HEK293 (cell line): Measurements from ENCODE around the gene FAF2.
A peak's percentile ranks its signal among the peaks of the same experiment; 100 is the strongest.

Source experiments
- ATF2 ChIP-seq: fragments of 450-650 bp; formaldehyde crosslinking; IDR thresholded peaks from 2 replicates; pipeline ENCODE4 v1.5.1; 2016; ENCODE audit warnings: missing biosample characterization, missing genetic modification characterization, low read depth
- OVOL3 ChIP-seq: fragments of 450-650 bp; formaldehyde crosslinking; IDR thresholded peaks from 2 replicates; pipeline ENCODE4 v1.5.1; 2016; ENCODE audit warnings: missing biosample characterization, missing genetic modification characterization
- PBX3 ChIP-seq: sonication (generic); formaldehyde crosslinking; IDR thresholded peaks from 2 replicates; pipeline ENCODE4 v1.8.1; 2022; ENCODE audit warnings: mild to moderate bottlenecking, moderate library complexity, missing genetic modification reagents
- SCRT1 ChIP-seq: fragments of 450-650 bp; formaldehyde crosslinking; IDR thresholded peaks from 2 replicates; pipeline ENCODE4 v1.5.1; 2016; ENCODE audit warnings: missing biosample characterization, missing genetic modification characterization, borderline replicate concordance
- ZBTB44 ChIP-seq: fragments of 450-650 bp; IDR thresholded peaks from 2 replicates; pipeline ENCODE4 v1.5.1; 2018; ENCODE audit warnings: missing biosample characterization, mild to moderate bottlenecking, missing genetic modification characterization
- ZBTB48 ChIP-seq: fragments of 450-650 bp; formaldehyde crosslinking; IDR thresholded peaks from 2 replicates; pipeline ENCODE4 v1.5.1; 2016; ENCODE audit warnings: missing biosample characterization, missing genetic modification characterization
- ZBTB6 ChIP-seq: fragments of 450-650 bp; formaldehyde crosslinking; IDR thresholded peaks from 2 replicates; pipeline ENCODE4 v1.5.1; 2017; ENCODE audit warnings: missing biosample characterization, missing genetic modification characterization
- ZBTB8A ChIP-seq: fragments of 450-650 bp; formaldehyde crosslinking; IDR thresholded peaks from 2 replicates; pipeline ENCODE4 v1.5.1; 2016; ENCODE audit warnings: missing biosample characterization, missing genetic modification characterization
- ZNF112 ChIP-seq: fragments of 450-650 bp; formaldehyde crosslinking; IDR thresholded peaks from 2 replicates; pipeline ENCODE4 v1.5.0; 2017; ENCODE audit warnings: missing biosample characterization, missing genetic modification characterization
- ZNF132 ChIP-seq: fragments of 450-650 bp; formaldehyde crosslinking; IDR thresholded peaks from 2 replicates; pipeline ENCODE4 v1.5.1; 2017; ENCODE audit warnings: missing biosample characterization, missing genetic modification characterization, borderline replicate concordance
- ZNF146 ChIP-seq: fragments of 450-650 bp; formaldehyde crosslinking; IDR thresholded peaks from 2 replicates; pipeline ENCODE4 v1.5.1; 2016; ENCODE audit warnings: missing biosample characterization, missing genetic modification characterization
- ZNF202 ChIP-seq: fragments of 450-650 bp; formaldehyde crosslinking; IDR thresholded peaks from 2 replicates; pipeline ENCODE4 v1.5.1; 2016; ENCODE audit warnings: missing biosample characterization, missing genetic modification characterization, borderline replicate concordance
- ZNF24 ChIP-seq: fragments of 450-650 bp; formaldehyde crosslinking; IDR thresholded peaks from 2 replicates; pipeline ENCODE4 v1.5.1; 2016; ENCODE audit warnings: missing biosample characterization, missing genetic modification characterization
- ZNF280D ChIP-seq: fragments of 450-650 bp; formaldehyde crosslinking; IDR thresholded peaks from 2 replicates; pipeline ENCODE4 v1.5.1; 2016; ENCODE audit warnings: missing biosample characterization, missing genetic modification characterization
- ZNF302 ChIP-seq: fragments of 450-650 bp; formaldehyde crosslinking; IDR thresholded peaks from 2 replicates; pipeline ENCODE4 v1.5.1; 2016; ENCODE audit warnings: missing biosample characterization, missing genetic modification characterization, low read depth
- ZNF335 ChIP-seq: fragments of 450-650 bp; formaldehyde crosslinking; conservative IDR thresholded peaks from 2 replicates; pipeline ENCODE4 v1.5.1; 2016; ENCODE audit warnings: missing biosample characterization, missing genetic modification characterization
- ZNF354C ChIP-seq: fragments of 450-650 bp; formaldehyde crosslinking; IDR thresholded peaks from 2 replicates; pipeline ENCODE4 v1.5.1; 2016; ENCODE audit warnings: missing biosample characterization, missing genetic modification characterization, low read depth, borderline replicate concordance
- ZNF366 ChIP-seq: fragments of 450-650 bp; formaldehyde crosslinking; conservative IDR thresholded peaks from 2 replicates; pipeline ENCODE4 v1.5.1; 2016; ENCODE audit warnings: missing biosample characterization, missing genetic modification characterization
- ZNF391 ChIP-seq: fragments of 450-650 bp; formaldehyde crosslinking; IDR thresholded peaks from 2 replicates; pipeline ENCODE4 v1.5.1; 2016; ENCODE audit warnings: low read depth, missing biosample characterization, missing genetic modification characterization, borderline replicate concordance
- ZNF521 ChIP-seq: fragments of 450-650 bp; formaldehyde crosslinking; IDR thresholded peaks from 2 replicates; pipeline ENCODE4 v1.5.1; 2017; ENCODE audit warnings: missing biosample characterization, mild to moderate bottlenecking, missing genetic modification characterization
- ZNF580 ChIP-seq: fragments of 450-650 bp; formaldehyde crosslinking; IDR thresholded peaks from 2 replicates; pipeline ENCODE4 v1.5.1; 2016; ENCODE audit warnings: missing biosample characterization, missing genetic modification characterization
- ZNF585B ChIP-seq: fragments of 450-650 bp; formaldehyde crosslinking; IDR thresholded peaks from 2 replicates; pipeline ENCODE4 v1.5.1; 2016; ENCODE audit warnings: missing biosample characterization, missing genetic modification characterization
- ZNF654 ChIP-seq: fragments of 450-650 bp; formaldehyde crosslinking; IDR thresholded peaks from 2 replicates; pipeline ENCODE4 v1.5.1; 2016; ENCODE audit warnings: low read depth, missing biosample characterization, missing genetic modification characterization
- ZNF791 ChIP-seq: fragments of 450-650 bp; formaldehyde crosslinking; IDR thresholded peaks from 2 replicates; pipeline ENCODE4 v1.5.1; 2016; ENCODE audit warnings: missing biosample characterization, missing genetic modification characterization

FAF2 gene

GRCh38 chr5:176438959-176439757 is 9.0 kb upstream of the FAF2 start (continued):
- TF ChIP-seq ATF2 (tag by site-specific recombination) (no peak), ZNF112 (tag by site-specific recombination) (no peak), ZNF280D (tag by site-specific recombination) (no peak), ZNF366 (no peak), ZNF24 (tag by site-specific recombination) (0 out of 2 replicates have a peak, but pooled peaks have one; percentile 27), ZNF354C (no peak), ZNF654 (tag by site-specific recombination) (no peak), ZBTB6 (tag by site-specific recombination) (no peak), OVOL3 (tag by site-specific recombination) (no peak), ZNF202 (tag by site-specific recombination) (no peak), ZBTB44 (no peak), SCRT1 (tag by site-specific recombination) (no peak), ZNF132 (tag by site-specific recombination) (no peak), ZNF391 (tag by site-specific recombination) (no peak), ZBTB8A (tag by site-specific recombination) (no peak), ZBTB48 (no peak), ZNF580 (tag by site-specific recombination) (no peak), ZNF146 (tag by site-specific recombination) (no peak), ZNF335 (tag by site-specific recombination) (0 out of 2 replicates have a peak, but pooled peaks have one; percentile 17), ZNF302 (tag by site-specific recombination) (no peak), ZNF521 (tag by site-specific recombination) (no peak), ZNF585B (no peak), PBX3 (CRISPR knock-in tag) (no peak), ZNF791 (tag by site-specific recombination) (no peak)
- TF ChIP-seq, all 188 proteins: peak for 7
